UCSD-AML1 (cell line): ENCODE measurements around the gene MLLT3.
"Not testable (repeated sequence)": the region's sequence is repeated elsewhere in the genome, so short reads cannot be mapped to it uniquely, and the experiment has no call there.

Source experiments
- DNase-seq: peaks from one replicate; lab custom pipeline; 2025; ENCODE audit not compliant: unreplicated experiment; lab: John Stamatoyannopoulos, UW

The MLLT3 gene

GRCh38 chr9:20622330-20623020, at the start of gene MLLT3:
TSS of gene MLLT3 (minus strand) at chr9:20622499.
- DNase-seq, result peak; percentile 96

GRCh38 chr9:20671635-20672034, 49.3 kb upstream of the MLLT3 start:
- DNase-seq, result no peak

DNA sequence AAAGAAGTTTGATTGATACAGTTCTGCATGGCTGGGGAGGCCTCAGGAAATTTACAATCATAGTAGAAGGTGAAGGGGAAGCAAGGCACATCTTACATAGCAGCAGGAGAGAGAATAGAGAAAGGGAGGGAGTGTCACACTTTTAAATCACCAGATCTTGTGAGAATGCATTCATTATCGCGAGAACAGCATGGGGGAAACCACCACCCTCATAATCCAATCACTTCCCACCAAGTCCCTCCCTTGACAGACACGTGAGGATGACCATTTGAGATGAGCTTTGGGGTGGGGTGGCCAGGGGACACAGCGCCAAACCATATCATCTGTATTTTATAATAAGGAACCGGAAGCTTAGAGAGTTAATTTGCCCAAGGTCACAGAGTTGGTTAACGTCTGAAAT, 48.1 kb upstream of the MLLT3 start:
- DNase-seq, result no peak

- no peak for DNase-seq
Observed at GRCh38 chr9:20664501-20664900, 42.2 kb upstream of the MLLT3 start.

- DNase-seq, result no peak
Observed at GRCh38 chr9:20663133-20663532, 40.8 kb upstream of the MLLT3 start.

DNA sequence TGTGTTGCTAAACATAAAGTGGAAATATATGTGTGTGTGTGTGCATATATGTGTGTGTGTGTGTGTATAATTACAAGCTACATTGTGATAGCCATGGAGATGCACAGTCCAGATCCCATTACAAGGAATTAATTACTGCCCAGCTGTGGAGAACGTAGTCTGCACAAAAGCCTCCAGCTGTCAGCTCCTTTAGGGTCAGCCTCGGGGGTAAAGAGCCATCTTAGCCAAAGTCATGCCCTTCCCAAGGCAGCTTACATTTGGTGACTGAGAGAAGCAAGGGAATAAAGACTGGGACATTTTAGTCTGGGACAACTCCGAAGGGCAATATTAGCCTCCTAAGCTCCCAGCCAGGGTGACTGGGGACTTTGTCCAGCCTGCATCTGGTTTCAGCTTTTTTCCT, 39.9 kb upstream of the MLLT3 start:
- DNase-seq, result no peak

GRCh38 chr9:20659474-20659967, 37.2 kb upstream of the MLLT3 start:
- DNase-seq, result no peak

GRCh38 chr9:20658677-20659473, 36.6 kb upstream of the MLLT3 start:
- no peak for DNase-seq

GRCh38 chr9:20658246-20658667, 36.0 kb upstream of the MLLT3 start:
- not testable (repeated sequence) for DNase-seq

DNA sequence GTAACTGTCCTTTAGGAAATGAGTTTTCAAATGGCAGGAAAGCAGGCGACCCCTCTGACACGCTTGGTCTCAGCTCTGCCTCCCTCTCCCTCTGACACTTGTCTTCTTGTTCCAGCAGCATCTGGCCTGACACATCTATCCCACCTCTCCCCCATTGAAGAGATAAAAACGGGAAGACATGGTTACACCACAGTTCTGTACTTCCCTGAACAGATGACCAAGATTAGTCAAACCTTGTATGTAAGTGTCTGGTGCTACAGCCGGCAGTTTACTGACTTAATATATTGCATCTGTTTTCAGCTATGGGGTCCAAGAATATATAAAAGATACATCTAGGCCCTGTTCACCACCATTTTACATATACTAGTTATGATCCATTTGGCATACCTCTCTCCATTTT, 29.6 kb upstream of the MLLT3 start:
- DNase-seq, result no peak

GRCh38 chr9:20650750-20651299, 28.5 kb upstream of the MLLT3 start:
- DNase-seq, result no peak

GRCh38 chr9:20650313-20650712, 28.0 kb upstream of the MLLT3 start:
- no peak for DNase-seq

DNA sequence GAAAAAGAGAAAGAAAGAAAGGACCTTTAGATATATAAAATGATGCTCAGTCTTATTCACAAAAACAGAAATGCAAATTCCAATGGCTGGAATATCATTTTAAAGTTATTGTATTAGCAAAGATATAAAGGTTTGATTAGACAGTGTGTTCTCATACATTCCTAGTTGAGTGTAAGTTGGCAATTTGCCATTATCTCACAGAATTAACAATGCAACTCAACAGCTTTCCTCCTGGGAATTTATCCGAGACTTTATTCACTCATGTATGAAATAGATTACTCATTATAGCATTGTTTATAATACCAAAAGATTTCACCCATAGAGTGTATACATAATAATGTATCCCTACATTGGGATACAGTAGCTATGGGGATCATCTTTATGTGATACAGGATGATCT, 27.1 kb upstream of the MLLT3 start:
- no peak for DNase-seq

GRCh38 chr9:20646656-20647055, 24.4 kb upstream of the MLLT3 start:
- DNase-seq, result no peak

- no peak for DNase-seq
Observed at GRCh38 chr9:20643660-20644059, 21.4 kb upstream of the MLLT3 start.

GRCh38 chr9:20642045-20642444, 19.7 kb upstream of the MLLT3 start:
- no peak for DNase-seq

GRCh38 chr9:20640331-20641187, 18.3 kb upstream of the MLLT3 start:
- no peak for DNase-seq

- no peak for DNase-seq
Observed at GRCh38 chr9:20636888-20637440, 14.7 kb upstream of the MLLT3 start.

DNA sequence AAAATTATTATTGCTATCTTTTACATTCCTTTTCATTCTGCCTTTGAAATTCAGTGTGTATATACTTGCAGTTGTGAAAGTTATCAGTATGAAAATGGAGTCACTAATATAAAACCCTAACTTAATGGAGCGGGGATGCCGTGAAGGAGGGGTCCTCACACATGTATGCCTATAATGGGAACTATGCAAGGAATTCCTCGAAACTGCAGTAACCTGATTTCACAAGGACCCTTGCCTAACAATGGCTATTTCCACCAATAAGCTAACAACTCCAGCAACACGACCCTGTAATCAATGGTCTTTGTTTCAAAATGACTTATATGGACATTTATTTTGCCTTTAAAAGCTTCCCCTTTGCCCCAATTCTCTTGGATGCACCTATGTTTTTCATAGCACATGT, 12.6 kb upstream of the MLLT3 start:
- no peak for DNase-seq

DNA sequence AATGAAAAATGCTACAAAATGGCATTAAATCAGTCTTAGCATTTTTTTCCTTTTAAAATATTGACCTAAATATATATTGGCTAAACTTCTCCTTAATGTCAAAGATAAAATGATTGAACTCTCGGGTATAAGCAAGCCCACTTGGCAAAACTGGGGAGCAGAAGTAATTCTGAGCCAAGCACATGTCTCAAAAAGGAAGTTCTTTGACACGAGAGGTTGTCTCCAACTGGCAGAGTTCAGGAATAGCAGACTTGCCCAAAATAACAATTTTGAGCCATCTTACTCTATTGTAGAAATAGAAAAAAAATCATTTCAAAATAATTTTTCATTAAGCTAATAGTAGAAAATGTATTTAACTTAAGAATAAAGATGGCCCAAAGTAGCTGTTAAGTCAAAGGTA, 10.4 kb upstream of the MLLT3 start:
- DNase-seq, result no peak
